ENCODE measurements around the gene SMCO2.

DNA sequence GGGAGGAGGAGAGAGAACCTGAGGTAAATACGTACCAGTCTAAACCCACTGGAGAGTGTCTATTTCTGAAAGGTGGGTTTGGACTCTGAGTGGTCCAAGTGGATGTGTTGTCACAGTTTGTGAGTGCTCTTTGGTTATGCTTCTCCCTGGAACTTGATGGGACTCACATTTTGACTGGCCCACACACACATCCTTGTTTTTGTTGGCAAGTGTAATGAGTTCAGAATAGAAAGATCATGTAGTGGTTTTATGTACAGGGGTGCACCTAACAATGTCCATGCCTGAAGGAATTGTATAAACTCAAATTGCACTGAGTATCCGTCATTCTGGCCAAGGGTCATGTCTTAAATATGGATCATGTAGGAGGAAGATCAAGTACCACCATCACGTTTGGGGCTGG, 82.3 kb downstream of the SMCO2 start:
- TF ChIP-seq, protein P1, sequence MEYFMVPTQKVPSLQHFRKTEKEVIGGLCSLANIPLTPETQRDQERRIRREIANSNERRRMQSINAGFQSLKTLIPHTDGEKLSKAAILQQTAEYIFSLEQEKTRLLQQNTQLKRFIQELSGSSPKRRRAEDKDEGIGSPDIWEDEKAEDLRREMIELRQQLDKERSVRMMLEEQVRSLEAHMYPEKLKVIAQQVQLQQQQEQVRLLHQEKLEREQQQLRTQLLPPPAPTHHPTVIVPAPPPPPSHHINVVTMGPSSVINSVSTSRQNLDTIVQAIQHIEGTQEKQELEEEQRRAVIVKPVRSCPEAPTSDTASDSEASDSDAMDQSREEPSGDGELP (CRISPR knock-in tag; IDR thresholded peaks at IDR 0.05; ENCODE audit: borderline replicate concordance) = no peak
- TF ChIP-seq MYBL2 (IDR thresholded peaks at IDR 0.05; ENCODE audit: low read depth) (no peak), MYBL2 (CRISPR knock-in tag; IDR thresholded peaks at IDR 0.05; ENCODE audit: borderline replicate concordance) (no peak), ZNF274 (IDR thresholded peaks at IDR 0.05; ENCODE audit: borderline replicate concordance, low read depth, low read length) (no peak), BDP1 (IDR thresholded peaks at IDR 0.05; ENCODE audit: insufficient read depth, insufficient read length) (no peak), ZNF583 (CRISPR knock-in tag; IDR thresholded peaks at IDR 0.05) (no peak)

Data from K562 (cell line).